Measurements from ENCODE around the gene GPC6.

DNA sequence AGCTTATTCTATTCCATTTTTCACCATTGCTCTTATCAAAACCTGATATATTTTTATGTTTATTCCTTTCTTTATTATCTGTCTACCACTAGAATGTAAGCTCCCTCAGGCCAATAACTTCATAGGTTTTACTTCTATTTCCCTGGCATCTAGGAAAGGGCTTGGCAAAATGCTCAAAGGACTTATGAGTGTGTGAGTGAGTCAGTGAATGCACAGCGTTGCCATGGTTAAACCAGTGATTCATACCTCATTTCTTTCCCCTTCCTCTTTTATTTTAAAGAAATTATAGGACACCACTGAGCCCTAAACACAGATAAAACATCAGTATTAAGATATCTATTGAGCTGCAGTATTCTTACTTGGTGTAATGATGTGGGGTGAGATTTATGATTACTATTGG is 162.1 kb downstream of the GPC6 start:
- TF ChIP-seq FOXM1 (IDR thresholded peaks at IDR 0.05; ENCODE audit: borderline replicate concordance) (no peak), FOXA1 (IDR thresholded peaks at IDR 0.05) (no peak), L3MBTL2 (conservative IDR thresholded peaks at IDR 0.05) (no peak), FOXK2 (IDR thresholded peaks at IDR 0.05) (no peak), NFRKB (IDR thresholded peaks at IDR 0.05) (no peak), SP1 (IDR thresholded peaks at IDR 0.05) (no peak), BHLHE40 (IDR thresholded peaks at IDR 0.05; ENCODE audit: borderline replicate concordance) (no peak), CTBP1 (IDR thresholded peaks at IDR 0.05; ENCODE audit: borderline replicate concordance) (no peak), ZNF384 (IDR thresholded peaks at IDR 0.05) (no peak)
- TF ChIP-seq, protein P1, sequence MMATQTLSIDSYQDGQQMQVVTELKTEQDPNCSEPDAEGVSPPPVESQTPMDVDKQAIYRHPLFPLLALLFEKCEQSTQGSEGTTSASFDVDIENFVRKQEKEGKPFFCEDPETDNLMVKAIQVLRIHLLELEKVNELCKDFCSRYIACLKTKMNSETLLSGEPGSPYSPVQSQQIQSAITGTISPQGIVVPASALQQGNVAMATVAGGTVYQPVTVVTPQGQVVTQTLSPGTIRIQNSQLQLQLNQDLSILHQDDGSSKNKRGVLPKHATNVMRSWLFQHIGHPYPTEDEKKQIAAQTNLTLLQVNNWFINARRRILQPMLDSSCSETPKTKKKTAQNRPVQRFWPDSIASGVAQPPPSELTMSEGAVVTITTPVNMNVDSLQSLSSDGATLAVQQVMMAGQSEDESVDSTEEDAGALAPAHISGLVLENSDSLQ (IDR thresholded peaks at IDR 0.05): no peak
